Kidney (tissue), 14 donors: ENCODE measurements around the gene SUN2. TPM values are rescaled to one million over a fixed set of nuclear protein-coding genes. Genes with fewer than 3 reads are reported as not detected.

ENCODE experiments used
- DNase-seq, 5 donors: peaks; one replicate each; pipeline ENCODE4 v3.0.0-alpha.2; 2013 to 2020
- FAIRE-seq: peaks from 2 replicates; lab custom pipeline; 2012; peaks lifted over from hg19 to GRCh38; lab: Jason Lieb, UNC
- H3K27ac ChIP-seq, 2 donors: one replicate each; pipeline ENCODE4 v1.7.0; 2013; ENCODE audit warnings: low read depth in 2 of 2, low read length in 2 of 2, inconsistent platforms in 1 of 2
- H3K27me3 ChIP-seq: one replicate; pipeline ENCODE4 v1.7.1; 2013; ENCODE audit warnings: low read length, inconsistent platforms; ENCODE audit not compliant: control insufficient read depth, insufficient read depth
- H3K36me3 ChIP-seq, 3 donors: one replicate each; pipeline versions ENCODE4 v1.7.0 to v1.7.1; 2013; ENCODE audit warnings: low read length in 3 of 3, control low read depth in 1 of 3, inconsistent platforms in 1 of 3; ENCODE audit not compliant: insufficient read depth in 3 of 3, control insufficient read depth in 2 of 3
- H3K4me1 ChIP-seq, 3 donors: one replicate each; pipeline versions ENCODE4 v1.7.0 to v1.7.1; 2013; ENCODE audit warnings: low read length in 3 of 3, inconsistent platforms in 1 of 3, low read depth in 1 of 3; ENCODE audit not compliant: control insufficient read depth in 2 of 3, insufficient read depth in 2 of 3
- H3K4me3 ChIP-seq, 3 donors: one replicate each; pipeline versions ENCODE4 v1.7.0 to v1.8.1; 2013; ENCODE audit warnings: low read length in 3 of 3, control low read depth in 1 of 3, inconsistent platforms in 1 of 3
- H3K9ac ChIP-seq, 3 donors: one replicate each; pipeline versions ENCODE4 v1.7.0 to v1.7.1; 2013; ENCODE audit warnings: low read length in 3 of 3, control low read depth in 1 of 3, inconsistent platforms in 1 of 3
- H3K9me3 ChIP-seq, 3 donors: one replicate each; pipeline versions ENCODE4 v1.7.0 to v1.7.1; 2013; ENCODE audit warnings: low read length in 3 of 3, control low read depth in 1 of 3, inconsistent platforms in 1 of 3; ENCODE audit not compliant: control insufficient read depth in 2 of 3, insufficient read depth in 1 of 3
- intact Hi-C: fragments of 100-400 bp; cut with DNase I; formaldehyde crosslinking; loops from one replicate; pipeline ENCODE4 v1.11.1; 2022
- polyA plus RNA-seq: library from polyadenylated mRNA; stranded (reverse); fragments of 350-450 nt; fragmentation: Illumina TruSeq; extraction: RNeasy Lipid Tissue Mini Kit (QIAGEN cat#74804); gene quantifications from one replicate; pipeline ENCODE4 v1.2.3, GENCODE V29; 2014; ENCODE audit warnings: low read depth, low replicate concordance; ENCODE audit not compliant: insufficient read depth
- total RNA-seq: library from RNA; stranded (reverse); fragmentation: NEBNext Ultra II Directional; extraction: Animal tissue kit (Norgen Biotek cat#: 25700); gene quantifications from one replicate; pipeline ENCODE4 v1.2.1, GENCODE V29; 2021
- TF ChIP-seq, protein P1 (sequence below): IDR thresholded peaks from 3 replicates; pipeline ENCODE4 v1.5.1; 2012; ENCODE audit warnings: mild to moderate bottlenecking, moderate library complexity, borderline replicate concordance; ENCODE audit not compliant: insufficient read depth; ENCODE audit errors: extremely low read depth
- donor health status: control.
- donor health status: control.
- donor health status: control.
- donor health status: control.
- donor health status: control.
- donor health status: DM: yes; HTN: yes; CAD: no.
- donor health status: Normal renal cell carcinoma (clear cell type).

The SUN2 gene
- total and polyA plus RNA-seq, 2 donors from 2014 or later = 41.7 to 199 TPM

DNA sequence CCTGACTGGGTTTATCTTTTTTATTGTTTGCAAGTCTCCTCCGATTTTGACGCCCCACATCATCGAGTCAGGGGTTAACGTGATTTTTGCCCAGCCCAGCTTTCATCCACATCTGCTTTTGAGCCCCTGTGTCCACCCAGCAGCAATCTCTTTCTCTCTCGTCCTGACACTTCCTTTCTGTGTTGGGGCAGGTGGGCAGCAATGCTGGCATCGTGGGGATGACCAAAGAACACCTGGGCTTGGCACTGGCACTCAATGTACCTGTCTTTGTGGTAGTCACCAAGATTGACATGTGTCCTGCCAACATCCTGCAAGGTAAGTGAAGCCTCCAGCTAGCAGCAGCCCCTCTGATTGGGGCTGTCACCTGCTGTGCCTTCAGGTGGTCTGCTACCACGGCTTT lies 34.2 kb downstream of the SUN2 start:
- DNase-seq (no peak), FAIRE-seq (no peak)
- TF ChIP-seq, protein P1, sequence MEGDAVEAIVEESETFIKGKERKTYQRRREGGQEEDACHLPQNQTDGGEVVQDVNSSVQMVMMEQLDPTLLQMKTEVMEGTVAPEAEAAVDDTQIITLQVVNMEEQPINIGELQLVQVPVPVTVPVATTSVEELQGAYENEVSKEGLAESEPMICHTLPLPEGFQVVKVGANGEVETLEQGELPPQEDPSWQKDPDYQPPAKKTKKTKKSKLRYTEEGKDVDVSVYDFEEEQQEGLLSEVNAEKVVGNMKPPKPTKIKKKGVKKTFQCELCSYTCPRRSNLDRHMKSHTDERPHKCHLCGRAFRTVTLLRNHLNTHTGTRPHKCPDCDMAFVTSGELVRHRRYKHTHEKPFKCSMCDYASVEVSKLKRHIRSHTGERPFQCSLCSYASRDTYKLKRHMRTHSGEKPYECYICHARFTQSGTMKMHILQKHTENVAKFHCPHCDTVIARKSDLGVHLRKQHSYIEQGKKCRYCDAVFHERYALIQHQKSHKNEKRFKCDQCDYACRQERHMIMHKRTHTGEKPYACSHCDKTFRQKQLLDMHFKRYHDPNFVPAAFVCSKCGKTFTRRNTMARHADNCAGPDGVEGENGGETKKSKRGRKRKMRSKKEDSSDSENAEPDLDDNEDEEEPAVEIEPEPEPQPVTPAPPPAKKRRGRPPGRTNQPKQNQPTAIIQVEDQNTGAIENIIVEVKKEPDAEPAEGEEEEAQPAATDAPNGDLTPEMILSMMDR = no peak
- H3K27ac ChIP-seq = no peak overlapping the region
- peaks cover 13 to 62% (median 42%) of the 10 kb centered on the region in 3 donors for H3K36me3 ChIP-seq
- intact Hi-C loops = no loop called here
- H3K9me3 ChIP-seq = no peaks in the 10 kb centered on the region
- H3K27me3 ChIP-seq = no peaks in the 10 kb centered on the region
- H3K9ac ChIP-seq = no peak overlapping the region
- H3K4me3 ChIP-seq = no peak overlapping the region
- no peaks in the 10 kb centered on the region for H3K4me1 ChIP-seq

DNA sequence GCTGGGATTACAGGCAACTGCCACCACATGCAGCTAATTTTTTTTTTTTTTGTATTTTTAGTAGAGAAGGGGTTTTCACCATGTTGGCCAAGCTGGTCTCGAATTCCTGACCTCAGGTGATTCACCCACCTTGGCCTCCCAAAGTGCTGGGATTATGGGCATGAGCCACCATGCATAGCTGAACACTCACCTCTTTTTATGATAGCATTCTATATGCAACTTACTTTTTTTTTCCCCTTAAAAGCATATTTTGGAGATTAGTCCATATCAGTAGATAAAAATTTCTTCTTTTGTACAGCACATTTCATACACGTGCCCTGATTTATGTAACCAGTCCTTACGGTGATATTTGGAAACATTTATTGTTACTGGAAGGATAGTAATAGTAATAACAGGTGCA lies 35.4 kb downstream of the SUN2 start:
- no peak overlapping the region for H3K9ac ChIP-seq
- intact Hi-C loops = no loop called here

DNA sequence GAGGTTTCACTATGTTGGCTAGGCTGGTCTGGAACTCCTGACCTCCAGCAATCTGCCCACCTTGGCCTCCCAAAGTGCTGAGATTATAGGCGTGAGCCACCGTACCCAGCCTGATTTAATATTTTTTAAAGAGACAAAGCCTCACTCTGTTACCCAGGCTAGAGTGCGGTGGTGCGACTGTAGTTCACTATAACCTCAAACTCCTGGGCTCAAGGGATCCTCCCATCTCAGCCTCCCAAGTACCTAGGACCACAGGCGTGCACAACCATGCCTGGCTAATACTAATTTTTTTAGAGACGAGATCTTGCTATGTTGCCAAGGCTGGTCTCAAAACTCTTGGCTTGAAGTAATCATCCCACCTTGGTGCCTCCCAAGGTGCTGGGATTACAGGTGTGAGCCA lies 36.6 kb downstream of the SUN2 start:
- intact Hi-C loops = no loop called here

More for the DNA sequence above, 35.4 kb downstream of the SUN2 start:
- no peaks in the 10 kb centered on the region for H3K27me3 ChIP-seq
- peaks cover 0 to under 1% (median 0%) of the 10 kb centered on the region in 3 donors for H3K4me1 ChIP-seq
- peaks cover 9 to 55% (median 37%) of the 10 kb centered on the region in 3 donors for H3K36me3 ChIP-seq
- H3K27ac ChIP-seq = no peak overlapping the region
- FAIRE-seq (no peak), DNase-seq (no peak)
- no peak overlapping the region for H3K4me3 ChIP-seq
- H3K9me3 ChIP-seq = no peaks in the 10 kb centered on the region
- TF ChIP-seq, protein P1 = no peak

More for the DNA sequence above, 36.6 kb downstream of the SUN2 start:
- H3K4me3 ChIP-seq = no peak overlapping the region
- H3K9me3 ChIP-seq = no peaks in the 10 kb centered on the region
- peaks cover 0 to 4% (median 0%) of the 10 kb centered on the region in 3 donors for H3K4me1 ChIP-seq
- H3K9ac ChIP-seq = no peak overlapping the region
- no peak overlapping the region for H3K27ac ChIP-seq
- H3K36me3 ChIP-seq = peaks cover 5 to 44% (median 28%) of the 10 kb centered on the region in 3 donors
- TF ChIP-seq, protein P1 = no peak
- no peaks in the 10 kb centered on the region for H3K27me3 ChIP-seq
- DNase-seq = no peak
- no peak for FAIRE-seq
